Stimulated activated CD4-positive, alpha-beta T cell treated with anti-CD3 and anti-CD28 coated beads, Interleukin-15, amount 100 ng/mL, for 48 hours (primary cell): ENCODE measurements around the gene PTPRN2.

Experiments used
- DNase-seq, 2 donors: peaks; one replicate each; pipeline ENCODE4 v3.0.0-alpha.2; 2020; ENCODE audit warnings: low read depth in 2 of 2

The PTPRN2 gene

DNA sequence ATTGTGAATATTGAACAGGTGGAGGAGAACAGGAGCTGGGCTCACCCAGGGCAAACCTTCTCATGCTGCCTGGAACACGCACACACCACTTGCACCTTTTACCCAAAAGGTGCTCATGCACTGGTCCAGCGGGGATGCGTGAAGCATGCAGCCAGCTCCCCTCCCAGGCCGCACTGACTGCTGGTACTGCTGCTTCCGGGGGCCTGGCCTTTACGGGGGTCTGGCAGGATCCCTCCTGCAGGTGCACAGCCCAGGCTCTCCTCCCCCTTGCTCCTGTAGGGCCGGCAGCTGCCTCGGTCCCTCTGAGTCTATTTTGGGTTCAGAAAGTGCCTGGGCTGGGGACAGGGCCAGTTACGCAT lies 1029.1 kb downstream of the PTPRN2 start:
- no peak for DNase-seq

- no peak for DNase-seq
These were observed 1029.6 kb downstream of the PTPRN2 start for GRCh38 chr7:157558061-157558460.

DNA sequence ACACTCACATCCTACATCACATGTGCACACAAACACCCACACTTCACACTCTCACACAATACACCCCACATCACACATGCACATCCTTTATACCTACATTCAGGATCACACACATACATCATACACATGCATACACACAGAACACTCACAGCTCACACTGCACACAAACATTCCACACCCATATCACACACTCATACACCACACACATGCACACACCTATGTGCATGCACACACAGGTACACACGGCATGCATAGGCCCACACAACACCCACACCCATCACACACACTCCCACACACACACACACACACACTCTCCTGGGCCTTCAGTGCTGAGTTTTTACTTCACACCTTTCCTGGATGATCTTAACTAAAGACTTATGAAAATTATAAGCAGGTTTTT lies 1030.4 kb downstream of the PTPRN2 start:
- no peak for DNase-seq

- DNase-seq = no peak
These were observed 1031.0 kb downstream of the PTPRN2 start for GRCh38 chr7:157556642-157556944.

DNA sequence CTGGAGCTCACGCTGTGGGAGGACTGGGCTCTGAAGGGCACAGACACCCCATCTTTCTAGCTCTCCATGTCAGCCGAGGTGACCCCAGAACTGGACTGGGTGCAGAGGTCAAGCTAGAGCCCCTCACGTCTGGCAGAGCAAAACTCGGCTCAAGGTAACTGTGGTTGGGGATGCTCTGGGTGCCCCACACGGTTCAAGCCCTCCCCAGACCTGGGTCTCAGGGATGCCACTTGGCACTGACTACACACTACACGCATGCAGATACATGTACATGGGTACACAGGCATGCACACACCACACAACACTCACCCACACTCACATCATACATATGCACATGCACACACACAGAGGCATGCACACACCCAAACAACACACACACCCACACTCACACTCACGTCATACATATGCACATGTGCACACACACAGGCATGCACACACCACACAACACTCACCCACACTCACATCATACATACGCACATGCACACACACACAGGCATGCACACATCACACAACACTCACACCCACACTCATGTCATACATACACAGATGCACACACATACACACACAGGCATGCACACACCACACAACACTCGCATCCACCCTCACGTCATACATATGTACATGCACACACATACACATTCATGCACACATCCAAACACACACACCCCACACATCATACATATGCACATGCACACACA lies 1031.5 kb downstream of the PTPRN2 start:
- DNase-seq = no peak

- no peak for DNase-seq
These were observed 1032.3 kb downstream of the PTPRN2 start for GRCh38 chr7:157555313-157555712.

DNA sequence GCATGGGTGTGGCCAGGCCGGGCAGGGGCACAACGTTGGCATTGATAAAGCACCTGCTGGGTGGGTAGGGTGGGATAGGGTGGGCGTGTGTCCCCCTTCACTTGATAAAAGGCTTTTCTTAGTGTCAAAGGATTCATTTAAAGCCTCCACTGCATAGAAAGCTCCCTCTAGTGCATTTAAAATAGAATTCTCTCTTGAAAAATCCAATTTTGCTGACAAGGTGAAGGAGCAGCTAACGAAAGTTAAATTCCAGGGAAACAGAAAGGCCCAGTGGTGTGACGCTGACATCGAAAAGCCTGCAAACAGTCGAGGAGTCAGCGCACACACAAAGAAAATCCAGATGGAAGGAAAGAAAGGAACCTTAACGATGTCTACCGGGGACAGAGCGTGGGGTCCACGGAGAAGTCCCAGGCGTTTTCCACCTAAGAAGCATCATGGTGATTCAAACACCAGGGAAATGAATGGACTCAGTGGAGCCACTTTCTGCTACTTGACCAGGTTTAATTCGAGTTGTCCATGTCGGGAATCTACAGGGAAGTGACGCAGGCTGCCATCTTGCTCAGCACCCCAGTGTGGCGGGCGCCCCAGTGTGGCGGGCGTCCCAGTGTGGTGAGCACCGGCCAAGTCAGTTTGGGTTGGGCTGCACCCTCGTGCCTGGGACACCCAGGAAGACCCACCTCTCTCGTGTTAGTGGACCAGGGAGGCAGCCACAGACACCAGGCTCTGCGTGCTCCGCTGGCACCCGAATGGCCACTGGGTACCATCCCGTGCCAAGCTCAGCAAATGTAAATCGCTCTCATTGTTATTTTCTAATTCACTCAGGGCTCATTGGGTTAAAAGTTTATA lies 1033.0 kb downstream of the PTPRN2 start:
- DNase-seq = no peak

DNA sequence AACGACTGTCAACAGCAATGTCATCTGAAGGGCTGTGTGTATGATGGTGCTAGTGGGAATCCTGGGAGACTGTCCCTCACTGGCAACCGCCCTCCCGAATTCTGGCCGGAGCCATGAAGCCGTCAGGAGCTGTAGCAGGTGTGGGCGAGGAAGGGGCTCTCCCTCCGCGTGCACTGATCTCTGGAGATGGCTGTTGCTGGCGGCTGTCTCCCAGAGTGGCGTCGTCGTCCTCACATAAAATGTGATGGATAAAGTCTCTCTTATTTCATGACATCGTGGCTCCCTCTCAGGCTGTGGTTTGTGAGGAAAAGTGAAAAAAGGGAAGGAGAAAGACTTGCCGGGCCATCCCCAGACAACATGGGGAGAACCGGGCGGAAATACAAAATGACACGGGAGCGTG lies 1034.4 kb downstream of the PTPRN2 start:
- no peak for DNase-seq

- DNase-seq = no peak
These were observed 1035.2 kb downstream of the PTPRN2 start for GRCh38 chr7:157552295-157552993.

- DNase-seq = no peak
These were observed 1036.1 kb downstream of the PTPRN2 start for GRCh38 chr7:157551325-157552070.

GRCh38 chr7:157550300-157551275 lies 1037.0 kb downstream of the PTPRN2 start:
- no peak for DNase-seq

DNA sequence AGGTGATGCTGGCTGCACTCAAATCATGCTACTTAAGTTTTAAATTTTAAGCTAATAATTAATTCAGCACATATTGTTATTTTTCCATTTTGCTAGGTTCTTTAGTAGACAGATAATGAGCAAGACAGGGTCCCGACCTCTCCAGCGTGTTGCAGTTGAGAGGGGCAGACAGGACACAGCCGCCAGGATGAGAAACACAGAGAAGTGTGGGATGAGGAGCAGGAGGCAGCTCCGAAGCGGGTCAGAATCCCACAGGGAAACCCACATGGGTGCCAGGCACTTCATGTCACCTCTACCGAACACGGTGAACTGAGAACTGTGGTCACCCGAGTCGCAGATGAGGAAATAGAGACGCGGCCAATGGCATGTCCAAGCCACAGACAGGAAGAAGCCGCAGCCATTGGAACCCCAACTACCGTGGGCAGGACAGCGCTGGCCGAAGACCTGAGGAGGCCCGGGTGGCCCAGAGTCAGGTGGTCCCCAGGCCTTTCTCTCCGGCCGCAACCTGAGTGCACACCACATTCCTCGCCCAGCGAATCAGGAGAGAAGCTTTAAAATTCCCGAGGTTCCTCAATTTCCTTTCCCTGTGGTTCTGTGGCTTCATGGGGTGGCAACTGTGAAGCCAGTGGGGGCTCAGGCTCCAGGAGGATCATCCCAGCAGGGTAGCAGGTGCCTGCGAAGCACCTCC lies 1037.9 kb downstream of the PTPRN2 start:
- no peak for DNase-seq

DNA sequence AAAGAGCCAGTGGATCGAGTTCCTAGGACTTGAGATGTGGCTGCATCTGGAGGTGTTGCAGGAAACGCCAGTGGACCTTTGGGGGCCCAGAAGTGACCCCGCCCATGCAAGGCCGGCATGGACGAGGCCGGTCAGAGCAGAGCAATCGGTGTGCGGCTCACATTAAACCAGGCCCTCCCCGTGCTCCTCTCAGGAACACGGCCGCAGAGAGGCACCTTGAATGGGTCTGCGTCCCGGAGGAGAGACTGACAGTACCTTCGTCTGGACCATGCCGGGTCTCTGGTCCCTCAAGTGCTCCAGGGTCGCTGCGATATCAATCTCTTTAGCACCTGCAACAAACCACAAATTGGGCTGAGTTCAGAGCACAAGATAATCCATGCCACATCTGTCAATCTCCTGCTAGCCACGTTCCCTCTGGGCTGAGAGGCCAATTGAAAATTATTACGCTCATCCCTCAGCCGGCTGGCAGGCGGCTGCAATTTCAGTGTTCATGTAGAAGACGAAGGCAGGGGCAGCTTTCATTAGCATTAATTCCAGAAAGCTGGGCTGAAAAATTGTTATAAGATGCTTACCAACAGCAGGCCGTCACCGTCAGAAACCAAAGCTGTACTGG lies 1038.8 kb downstream of the PTPRN2 start:
- no peak for DNase-seq

GRCh38 chr7:157547611-157548010 lies 1040.0 kb downstream of the PTPRN2 start:
- DNase-seq = no peak

GRCh38 chr7:157547102-157547501 lies 1040.5 kb downstream of the PTPRN2 start:
- no peak for DNase-seq

- no peak for DNase-seq
These were observed 1042.0 kb downstream of the PTPRN2 start for GRCh38 chr7:157545681-157546060.

DNA sequence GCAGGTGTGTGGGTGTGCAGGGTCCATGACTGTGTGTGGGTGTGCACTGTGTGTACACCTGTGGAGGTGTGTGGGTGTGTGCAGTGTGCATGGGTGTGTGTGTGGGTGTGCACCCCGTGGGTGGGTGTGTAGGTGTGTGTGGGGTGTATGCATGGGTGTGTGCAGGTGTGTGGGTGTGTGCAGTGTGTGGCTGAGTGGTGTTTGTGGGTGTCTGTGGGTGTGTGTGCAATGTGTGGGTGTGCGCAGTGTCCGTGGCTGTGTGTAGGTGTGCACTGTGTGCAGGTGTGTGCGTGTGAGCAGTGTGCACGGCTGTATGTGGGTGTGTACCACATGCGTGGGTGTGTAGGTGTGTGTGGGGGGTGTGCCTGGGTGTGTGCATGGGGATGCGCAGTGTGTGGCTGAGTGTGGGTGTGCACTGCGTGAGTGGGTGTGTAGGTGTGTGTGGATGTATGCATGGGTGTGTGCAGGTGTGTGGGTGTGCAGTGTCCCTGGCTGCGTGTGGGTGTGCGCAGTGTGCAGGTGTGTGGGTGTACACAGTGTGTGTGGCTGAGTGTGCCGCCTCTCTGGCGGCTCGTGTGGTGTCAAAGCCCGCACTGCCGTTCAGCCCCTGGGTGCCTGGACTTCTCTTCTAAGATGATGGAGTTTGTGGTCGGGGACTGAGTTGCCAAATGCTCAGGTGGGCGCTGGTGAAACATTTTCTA lies 1042.5 kb downstream of the PTPRN2 start:
- DNase-seq = no peak

DNA sequence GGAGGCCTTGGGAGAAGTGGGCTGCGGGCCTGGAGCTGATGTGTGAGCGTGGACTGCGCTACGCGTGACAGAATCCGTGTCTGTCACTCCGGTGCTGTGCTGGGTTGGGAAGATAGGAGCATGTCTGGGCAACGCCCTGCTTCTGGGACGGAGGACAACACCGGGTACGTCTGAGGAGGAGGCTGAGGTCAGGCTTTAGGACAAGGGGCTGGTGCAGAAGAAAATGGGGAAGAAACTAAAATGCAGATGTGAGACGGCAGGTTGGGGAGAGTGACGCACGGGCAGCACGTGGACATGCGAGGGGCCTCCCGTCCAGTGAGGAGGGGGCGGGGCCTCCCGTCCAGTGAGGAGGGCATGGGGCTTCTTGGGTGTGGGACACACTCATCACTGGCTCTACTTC lies 1043.4 kb downstream of the PTPRN2 start:
- no peak for DNase-seq

GRCh38 chr7:157543791-157544190 lies 1043.8 kb downstream of the PTPRN2 start:
- no peak for DNase-seq
